ENCODE measurements around the gene BMP6.
A peak's percentile ranks its signal among the peaks of the same experiment; 100 is the strongest.

Gene BMP6

DNA sequence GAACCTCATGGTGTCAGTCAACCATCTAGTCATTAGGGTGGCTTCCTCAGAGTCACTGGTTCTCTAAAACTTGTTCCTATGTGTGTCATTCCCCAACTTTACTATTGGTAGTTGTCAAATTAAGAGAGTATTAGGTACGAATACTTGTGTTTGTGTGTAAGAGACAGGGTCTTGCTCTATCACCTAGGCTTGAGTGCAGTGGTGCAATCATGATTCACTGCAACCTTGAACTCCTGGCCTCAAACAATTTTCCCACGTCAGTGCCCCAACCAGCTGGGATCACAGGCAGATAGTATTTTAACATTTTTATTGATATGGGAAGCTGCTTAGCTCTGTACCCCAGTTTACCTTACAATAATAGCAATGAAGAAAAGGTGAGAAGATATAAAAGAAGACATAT lies 50.6 kb downstream of the BMP6 start:
- TF ChIP-seq, protein P1, sequence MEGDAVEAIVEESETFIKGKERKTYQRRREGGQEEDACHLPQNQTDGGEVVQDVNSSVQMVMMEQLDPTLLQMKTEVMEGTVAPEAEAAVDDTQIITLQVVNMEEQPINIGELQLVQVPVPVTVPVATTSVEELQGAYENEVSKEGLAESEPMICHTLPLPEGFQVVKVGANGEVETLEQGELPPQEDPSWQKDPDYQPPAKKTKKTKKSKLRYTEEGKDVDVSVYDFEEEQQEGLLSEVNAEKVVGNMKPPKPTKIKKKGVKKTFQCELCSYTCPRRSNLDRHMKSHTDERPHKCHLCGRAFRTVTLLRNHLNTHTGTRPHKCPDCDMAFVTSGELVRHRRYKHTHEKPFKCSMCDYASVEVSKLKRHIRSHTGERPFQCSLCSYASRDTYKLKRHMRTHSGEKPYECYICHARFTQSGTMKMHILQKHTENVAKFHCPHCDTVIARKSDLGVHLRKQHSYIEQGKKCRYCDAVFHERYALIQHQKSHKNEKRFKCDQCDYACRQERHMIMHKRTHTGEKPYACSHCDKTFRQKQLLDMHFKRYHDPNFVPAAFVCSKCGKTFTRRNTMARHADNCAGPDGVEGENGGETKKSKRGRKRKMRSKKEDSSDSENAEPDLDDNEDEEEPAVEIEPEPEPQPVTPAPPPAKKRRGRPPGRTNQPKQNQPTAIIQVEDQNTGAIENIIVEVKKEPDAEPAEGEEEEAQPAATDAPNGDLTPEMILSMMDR (IDR thresholded peaks at IDR 0.05), result no peak
- no peaks in the 10 kb centered on the region for H3K36me3 Mint-ChIP-seq (ENCODE audit: low read depth)
- no peak for DNase-seq
- H3K4me3 Mint-ChIP-seq, result no peak overlapping the region
- H3K27me3 Mint-ChIP-seq (ENCODE audit: low read depth, poor library complexity), result peaks cover 5% of the 10 kb centered on the region
- no peaks in the 10 kb centered on the region for H3K9me3 Mint-ChIP-seq
- no peak overlapping the region for H3K27ac Mint-ChIP-seq
- H3K4me1 Mint-ChIP-seq, result peaks cover 8% of the 10 kb centered on the region

DNA sequence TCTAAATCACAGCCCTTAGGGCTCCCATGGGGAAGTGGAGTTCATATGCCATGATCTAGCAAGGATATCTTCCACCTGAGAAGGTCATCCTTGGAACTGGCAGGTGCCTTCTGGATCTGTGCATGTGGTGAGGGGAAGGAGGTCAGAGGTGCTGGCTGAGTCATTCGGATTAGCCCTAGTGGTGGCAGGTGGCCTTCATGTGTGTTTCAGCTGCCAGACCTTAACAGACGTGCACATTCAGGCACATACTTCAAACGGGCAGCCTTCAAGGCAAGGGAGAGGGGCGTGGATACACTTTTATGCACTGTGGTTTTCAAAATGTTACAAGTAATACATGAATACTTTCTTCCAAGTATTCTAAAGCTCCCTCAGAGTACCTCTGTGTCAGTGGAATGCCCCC lies 51.2 kb downstream of the BMP6 start:
- H3K4me1 Mint-ChIP-seq, result peaks cover 8% of the 10 kb centered on the region
- DNase-seq, result no peak
- no peaks in the 10 kb centered on the region for H3K9me3 Mint-ChIP-seq
- TF ChIP-seq, protein P1 (IDR thresholded peaks at IDR 0.05), result no peak
- H3K27me3 Mint-ChIP-seq (ENCODE audit: low read depth, poor library complexity), result peaks cover 8% of the 10 kb centered on the region
- H3K36me3 Mint-ChIP-seq (ENCODE audit: low read depth), result no peaks in the 10 kb centered on the region
- no peak overlapping the region for H3K4me3 Mint-ChIP-seq
- no peak overlapping the region for H3K27ac Mint-ChIP-seq

DNA sequence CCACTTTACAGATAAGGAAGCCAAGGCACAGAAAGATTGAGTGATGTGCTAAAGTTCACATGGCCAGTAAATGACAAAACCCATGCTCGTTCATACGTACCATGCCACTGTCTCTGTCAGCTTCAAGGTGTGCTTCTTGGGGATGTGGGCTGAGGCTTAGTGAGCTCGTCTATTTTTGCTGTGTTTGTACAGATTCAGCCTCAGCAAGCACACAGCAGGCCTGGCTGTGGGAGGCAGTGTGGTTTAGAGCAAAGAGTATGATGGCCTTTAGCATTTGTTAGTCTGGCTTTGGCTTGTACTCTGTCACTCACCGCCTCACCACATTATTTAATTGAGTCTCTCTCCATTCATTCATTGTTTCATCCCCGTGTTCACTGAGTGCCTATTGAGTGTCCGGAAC lies 55.3 kb downstream of the BMP6 start:
- H3K36me3 Mint-ChIP-seq (ENCODE audit: low read depth), result no peaks in the 10 kb centered on the region

DNA sequence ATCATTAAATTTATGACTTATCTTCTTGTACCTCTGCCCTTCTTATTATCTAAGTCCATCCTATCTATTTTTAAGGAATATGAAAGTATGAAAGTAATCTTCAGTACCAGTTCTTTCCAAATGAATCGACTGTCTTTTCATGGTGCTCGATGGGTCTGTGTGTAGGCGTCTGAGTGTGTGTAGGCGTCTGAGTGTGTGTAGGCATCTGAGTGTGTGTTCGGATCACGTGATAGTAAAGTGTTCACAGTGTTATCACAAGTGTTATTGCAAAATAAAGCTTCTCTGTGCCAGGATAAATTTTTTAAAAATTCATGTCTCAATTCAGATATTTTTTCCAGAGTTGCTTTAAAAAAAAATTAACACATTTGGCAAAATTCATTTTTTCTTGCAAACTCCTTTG lies 58.3 kb downstream of the BMP6 start:
- no peak for DNase-seq
- TF ChIP-seq, protein P1 (IDR thresholded peaks at IDR 0.05), result no peak
- Mint-ChIP-seq H3K36me3 (ENCODE audit: low read depth) (no peaks in the 10 kb centered on the region), H3K4me1 (peaks cover 29% of the 10 kb centered on the region), H3K27me3 (ENCODE audit: low read depth, poor library complexity) (peaks cover 3% of the 10 kb centered on the region), H3K4me3 (no peak overlapping the region), H3K27ac (no peak overlapping the region), H3K9me3 (no peaks in the 10 kb centered on the region)

More for the DNA sequence above, 55.3 kb downstream of the BMP6 start:
- Mint-ChIP-seq H3K4me3 (no peak overlapping the region), H3K9me3 (no peaks in the 10 kb centered on the region), H3K27ac (no peak overlapping the region), H3K27me3 (ENCODE audit: low read depth, poor library complexity) (peaks cover 8% of the 10 kb centered on the region), H3K4me1 (peaks cover 31% of the 10 kb centered on the region)
- TF ChIP-seq, protein P1 (IDR thresholded peaks at IDR 0.05), result no peak
- DNase-seq, result no peak

DNA sequence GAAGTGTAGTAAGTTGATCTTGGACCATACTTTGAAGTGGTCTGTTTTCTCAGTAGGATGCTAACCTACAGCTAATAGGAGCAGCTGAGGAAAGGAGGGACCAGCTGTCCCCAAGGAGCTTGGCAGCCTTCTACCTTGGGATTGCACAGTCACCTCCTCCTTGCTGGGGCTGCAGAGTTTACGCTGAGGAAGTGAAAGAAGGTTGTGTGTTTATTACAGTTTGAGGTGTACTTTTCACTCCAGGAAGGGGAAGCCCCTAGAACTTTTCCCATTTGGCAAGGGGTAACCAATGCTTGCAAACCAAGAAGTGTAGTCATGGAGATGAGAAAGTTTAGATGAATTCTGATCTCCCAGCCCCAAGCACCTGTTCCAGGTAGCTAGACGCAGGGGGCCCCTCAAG lies 58.8 kb downstream of the BMP6 start:
- DNase-seq, result no peak
- H3K27me3 Mint-ChIP-seq (ENCODE audit: low read depth, poor library complexity), result peaks cover 3% of the 10 kb centered on the region
- H3K36me3 Mint-ChIP-seq (ENCODE audit: low read depth), result no peaks in the 10 kb centered on the region
- H3K27ac Mint-ChIP-seq, result no peak overlapping the region
- no peaks in the 10 kb centered on the region for H3K9me3 Mint-ChIP-seq
- no peak overlapping the region for H3K4me3 Mint-ChIP-seq
- H3K4me1 Mint-ChIP-seq, result peaks cover 29% of the 10 kb centered on the region
- TF ChIP-seq, protein P1 (IDR thresholded peaks at IDR 0.05), result no peak

DNA sequence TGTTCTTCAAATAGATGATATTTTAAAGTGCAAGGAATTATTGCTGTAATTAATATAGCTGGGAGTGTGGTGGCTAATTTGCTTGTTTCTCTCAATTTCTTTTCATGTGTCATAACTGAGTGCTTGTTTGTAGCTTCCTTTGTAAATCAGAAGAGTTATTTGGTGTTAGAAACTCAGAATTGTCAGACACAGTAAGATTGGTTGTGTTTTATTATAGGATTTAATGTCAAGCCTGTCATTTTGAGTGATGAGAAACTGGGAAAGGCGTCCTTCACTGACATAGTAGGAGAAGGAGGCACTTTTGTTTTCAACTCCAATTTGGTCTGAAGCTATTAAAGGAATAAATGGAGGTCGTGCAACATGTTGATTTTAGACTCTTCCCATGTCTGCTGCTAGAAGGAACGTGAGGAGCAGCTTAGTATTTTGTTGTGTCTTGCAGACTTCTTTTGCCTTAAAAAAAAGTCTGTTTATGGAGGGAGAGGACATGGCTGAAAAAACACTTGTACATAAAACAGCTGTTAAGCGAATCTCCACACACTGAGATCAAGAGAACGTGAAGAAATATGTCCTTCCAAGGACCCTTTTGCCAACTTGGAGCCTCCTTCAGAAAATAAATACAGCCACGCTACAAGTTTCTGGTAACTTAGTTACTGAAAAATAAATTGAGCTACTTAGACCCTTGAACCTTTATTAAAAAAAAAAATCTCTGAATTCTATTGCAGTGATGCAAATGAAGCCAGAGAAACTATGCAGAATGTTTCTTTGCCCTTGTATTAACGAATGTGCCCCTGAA lies 59.5 kb downstream of the BMP6 start:
- H3K9me3 Mint-ChIP-seq, result no peaks in the 10 kb centered on the region
- H3K4me3 Mint-ChIP-seq, result no peak overlapping the region
- H3K27ac Mint-ChIP-seq, result peak overlapping the region; percentile 12
- TF ChIP-seq, protein P1 (IDR thresholded peaks at IDR 0.05), result no peak
- no peak for DNase-seq
- H3K36me3 Mint-ChIP-seq (ENCODE audit: low read depth), result no peaks in the 10 kb centered on the region
- H3K4me1 Mint-ChIP-seq, result peaks cover 29% of the 10 kb centered on the region
- H3K27me3 Mint-ChIP-seq (ENCODE audit: low read depth, poor library complexity), result peaks cover 3% of the 10 kb centered on the region
